Ishikawa (cell line): ENCODE results near the gene XRCC5.

Experiments used
- CEBPB ChIP-seq: IDR thresholded peaks from 2 replicates; pipeline ENCODE4 v1.6.1; 2012
- CREB1 ChIP-seq: IDR thresholded peaks from 2 replicates; pipeline ENCODE4 v1.6.1; 2012; ENCODE audit warnings: low read depth
- EGR1 ChIP-seq: IDR thresholded peaks from 2 replicates; pipeline ENCODE4 v1.6.1; 2012
- EP300 ChIP-seq: IDR thresholded peaks from 2 replicates; pipeline ENCODE4 v1.6.1; 2012; ENCODE audit warnings: borderline replicate concordance
- FOXM1 ChIP-seq: IDR thresholded peaks from 2 replicates; pipeline ENCODE4 v1.6.1; 2012; ENCODE audit warnings: low read depth, borderline replicate concordance
- MAX ChIP-seq: IDR thresholded peaks from 2 replicates; pipeline ENCODE4 v1.6.1; 2012
- NFIC ChIP-seq: IDR thresholded peaks from 2 replicates; pipeline ENCODE4 v1.6.1; 2012
- RAD21 ChIP-seq: IDR thresholded peaks from 2 replicates; pipeline ENCODE4 v1.6.1; 2012; ENCODE audit warnings: low read depth
- REST ChIP-seq: IDR thresholded peaks from 2 replicates; pipeline ENCODE4 v1.6.1; 2012; ENCODE audit warnings: low read depth, mild to moderate bottlenecking
- TAF1 ChIP-seq: IDR thresholded peaks from 2 replicates; pipeline ENCODE4 v1.6.1; 2012; ENCODE audit warnings: low read depth, mild to moderate bottlenecking
- USF1 ChIP-seq: IDR thresholded peaks from 2 replicates; pipeline ENCODE4 v1.6.1; 2012
- YY1 ChIP-seq: IDR thresholded peaks from 2 replicates; pipeline ENCODE4 v1.6.1; 2012; ENCODE audit warnings: low read depth
- ZBTB7A ChIP-seq: IDR thresholded peaks from 2 replicates; pipeline ENCODE4 v1.6.1; 2012; ENCODE audit warnings: low read depth

GRCh38 chr2:216222650-216223352 lies 113.7 kb downstream of the XRCC5 start:
- TF ChIP-seq REST, result no peak
- no peak for TF ChIP-seq CREB1
- no peak for TF ChIP-seq EP300
- TF ChIP-seq MAX, result no peak
- no peak for TF ChIP-seq YY1
- TF ChIP-seq TAF1, result no peak
- TF ChIP-seq RAD21, result peak; percentile 46
- TF ChIP-seq CEBPB, result no peak
- no peak for TF ChIP-seq NFIC
- TF ChIP-seq FOXM1, result no peak
- TF ChIP-seq ZBTB7A, result no peak
- TF ChIP-seq EGR1, result no peak
- no peak for TF ChIP-seq USF1
